ENCODE results near the gene NPAS3. TPM values are rescaled to one million over a fixed set of nuclear protein-coding genes. Genes with fewer than 3 reads are reported as not detected.

The NPAS3 gene
- total and polyA plus RNA-seq, 7 donors: 0.04 to 1.5 (median 0.39) TPM

GRCh38 chr14:33774161-33774560, 835.5 kb downstream of the NPAS3 start:
- Histone ChIP-seq H3K9me3 (no peaks in the 10 kb centered on the region), H3K4me3 (no peak overlapping the region), H3K4me1 (no peaks in the 10 kb centered on the region), H3K36me3 (ENCODE audit: insufficient read depth in 1 of 2, low read depth in 1 of 2) (no peaks in the 10 kb centered on the region), H3K27ac (no peak overlapping the region), H3K27me3 (ENCODE audit: insufficient read depth in 3 of 3, low read length in 2 of 3) (no peaks in the 10 kb centered on the region)
- TF ChIP-seq CTCF (IDR thresholded peaks at IDR 0.05): no peak
- WGBS, 3 donors: 93 to 97% (median 97%) methylated on average over 11 of the region's 11 CpGs
- ATAC-seq (no peak), DNase-seq (no peak)
- intact Hi-C loops (cut with DNase I): no loop called here

GRCh38 chr14:33774723-33775470, 836.2 kb downstream of the NPAS3 start:
- Histone ChIP-seq H3K27me3 (ENCODE audit: insufficient read depth in 3 of 3, low read length in 2 of 3) (no peaks in the 10 kb centered on the region), H3K27ac (no peak overlapping the region), H3K36me3 (ENCODE audit: insufficient read depth in 1 of 2, low read depth in 1 of 2) (no peaks in the 10 kb centered on the region), H3K4me3 (no peak overlapping the region), H3K4me1 (no peaks in the 10 kb centered on the region), H3K9me3 (no peaks in the 10 kb centered on the region)
- TF ChIP-seq CTCF (IDR thresholded peaks at IDR 0.05): no peak
- DNase-seq (no peak), ATAC-seq (no peak)
- 89 to 92% (median 92%) methylated on average over 11 of the region's 11 CpGs for whole genome bisulfite sequencing, 3 donors
- intact Hi-C loops (cut with DNase I): no loop called here

- intact Hi-C loops (cut with DNase I): no loop called here
- TF ChIP-seq CTCF (IDR thresholded peaks at IDR 0.05): no peak
- H3K4me3 ChIP-seq: no peak overlapping the region
- no peaks in the 10 kb centered on the region for H3K4me1 ChIP-seq
- 96 to 99% (median 97%) methylated on average over 6 of the region's 6 CpGs for WGBS, 3 donors
- no peaks in the 10 kb centered on the region for H3K27me3 ChIP-seq (ENCODE audit: insufficient read depth in 3 of 3, low read length in 2 of 3)
- H3K27ac ChIP-seq: no peak overlapping the region
- H3K9me3 ChIP-seq: no peaks in the 10 kb centered on the region
- ATAC-seq (no peak), DNase-seq (no peak)
- no peaks in the 10 kb centered on the region for H3K36me3 ChIP-seq (ENCODE audit: insufficient read depth in 1 of 2, low read depth in 1 of 2)
Observed at GRCh38 chr14:33776871-33777270, 838.2 kb downstream of the NPAS3 start.

- no peak for DNase-seq
- Histone ChIP-seq H3K9me3 (no peaks in the 10 kb centered on the region), H3K4me3 (no peak overlapping the region), H3K4me1 (no peaks in the 10 kb centered on the region), H3K27ac (no peak overlapping the region), H3K36me3 (ENCODE audit: insufficient read depth in 1 of 2, low read depth in 1 of 2) (no peaks in the 10 kb centered on the region), H3K27me3 (ENCODE audit: insufficient read depth in 3 of 3, low read length in 2 of 3) (no peaks in the 10 kb centered on the region)
- no peak for TF ChIP-seq CTCF (IDR thresholded peaks at IDR 0.05)
- intact Hi-C loops (cut with DNase I): no loop called here
- ATAC-seq: no peak
- 58 to 74% (median 65%) methylated on average over 7 of the region's 7 CpGs for WGBS, 3 donors
Observed at GRCh38 chr14:33777681-33778080, 839.0 kb downstream of the NPAS3 start.

- intact Hi-C loops (cut with DNase I): no loop called here
- no peak for ATAC-seq
- H3K36me3 ChIP-seq (ENCODE audit: insufficient read depth in 1 of 2, low read depth in 1 of 2): no peaks in the 10 kb centered on the region
- no peak overlapping the region for H3K4me3 ChIP-seq
- H3K9me3 ChIP-seq: no peaks in the 10 kb centered on the region
- H3K4me1 ChIP-seq: no peaks in the 10 kb centered on the region
- H3K27ac ChIP-seq: no peak overlapping the region
- no peak for TF ChIP-seq CTCF (IDR thresholded peaks at IDR 0.05)
- no peaks in the 10 kb centered on the region for H3K27me3 ChIP-seq (ENCODE audit: insufficient read depth in 3 of 3, low read length in 2 of 3)
- 56 to 64% (median 57%) methylated on average over 4 of the region's 4 CpGs for WGBS, 3 donors
- no peak for DNase-seq
Observed at GRCh38 chr14:33780035-33780434, 841.4 kb downstream of the NPAS3 start.

Measured in psoas muscle (tissue), 8 donors.